LNCaP clone FGC (cell line): ENCODE measurements around the gene HMBS.
"Not testable (repeated sequence)": the region's sequence is repeated elsewhere in the genome, so short reads cannot be mapped to it uniquely, and the experiment has no call there.

Experiments
- DNase-seq: peaks from one replicate; pipeline ENCODE4 v3.0.0-alpha.2; 2011; ENCODE audit warnings: low read depth
- H3K4me3 ChIP-seq: 2 replicates; pipeline ENCODE4 v1.5.1; 2011; ENCODE audit warnings: mild to moderate bottlenecking, low read depth, low read length, control low read depth
- CTCF ChIP-seq: IDR thresholded peaks from 2 replicates; pipeline ENCODE4 v1.5.1; 2012; ENCODE audit warnings: mild to moderate bottlenecking; ENCODE audit not compliant: control insufficient read depth, insufficient read depth; ENCODE audit errors: extremely low read depth

Gene HMBS

GRCh38 chr11:119056421-119056999 is 28.2 kb upstream of the HMBS start:
- no peak; the same call in 1 of the 2 replicates for TF ChIP-seq CTCF
- DNase-seq: no peak
- H3K4me3 ChIP-seq: peak overlapping the region; percentile 93

- peak within 1 kb of the TSS; percentile 93 for H3K4me3 ChIP-seq
- DNase-seq: peak; percentile 80
- TF ChIP-seq CTCF: peak; percentile 6
Observed at GRCh38 chr11:119057000-119057769, 27.5 kb upstream of the HMBS start, which contains the start of gene HYOU1. HYOU1 (minus strand) TSS chr11:119057205; CDS start chr11:119056160, 1,045 bp downstream.

DNA sequence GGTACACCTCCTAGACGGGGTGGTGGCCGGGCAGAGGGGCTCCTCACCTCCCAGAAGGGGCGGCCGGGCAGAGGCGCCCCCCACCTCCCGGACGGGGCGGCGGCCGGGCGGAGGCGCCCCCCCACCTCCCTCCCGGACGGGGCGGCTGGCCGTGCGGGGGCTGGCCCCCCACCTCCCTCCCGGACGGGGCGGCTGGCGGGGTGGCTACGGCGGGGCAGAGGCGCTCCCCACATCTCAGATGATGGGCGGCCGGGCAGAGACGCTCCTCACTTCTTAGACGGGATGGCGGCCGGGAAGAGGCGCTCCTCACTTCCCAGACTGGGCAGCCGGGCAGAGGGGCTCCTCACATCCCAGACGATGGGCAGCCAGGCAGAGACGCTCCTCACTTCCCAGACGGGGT is 25.6 kb upstream of the HMBS start:
- not testable (repeated sequence) for H3K4me3 ChIP-seq, DNase-seq

GRCh38 chr11:119061256-119061655 is 23.4 kb upstream of the HMBS start:
- no peak for TF ChIP-seq CTCF
- DNase-seq: no peak
- no peak overlapping the region for H3K4me3 ChIP-seq

- no peak for DNase-seq
- TF ChIP-seq CTCF: no peak
- H3K4me3 ChIP-seq: no peak overlapping the region
Observed at GRCh38 chr11:119062779-119063178, 21.9 kb upstream of the HMBS start.

GRCh38 chr11:119065369-119065768 is 19.3 kb upstream of the HMBS start:
- H3K4me3 ChIP-seq: no peak overlapping the region
- no peak for DNase-seq
- peak; percentile 35 for TF ChIP-seq CTCF

- DNase-seq: peak; percentile 81
- peak within 1 kb of the TSS; percentile 98 for H3K4me3 ChIP-seq
- no peak for TF ChIP-seq CTCF
Observed at GRCh38 chr11:119067371-119068222, 17.1 kb upstream of the HMBS start, which contains the start of gene VPS11. VPS11 (plus strand) TSS chr11:119067818; CDS start chr11:119067824, 6 bp downstream.
